GM23338 (cell line): ENCODE data around the gene CCDC60. TPM values are rescaled to one million over a fixed set of nuclear protein-coding genes. Genes with fewer than 3 reads are reported as not detected.

Experiments used
- ATAC-seq: fragments of 200-7000 bp; cut with Tn5 transposase; 3 replicates; pipeline ENCODE4 v1.9.1; 2020
- DNase-seq: peaks from one replicate; pipeline ENCODE4 v3.0.0-alpha.2; 2015; ENCODE audit warnings: low spot score
- H2AFZ ChIP-seq: fragments of 200-600 bp; sonication (generic); 2 replicates; pipeline ENCODE4 v1.8.0; 2016; ENCODE audit warnings: antibody characterized with exemption, mild to moderate bottlenecking, moderate library complexity
- H3F3A ChIP-seq: fragments of 200-600 bp; sonication (generic); replicated peaks from 2 replicates; pipeline ENCODE4 v1.8.0; 2017; ENCODE audit warnings: antibody characterized with exemption, mixed run types, low read depth
- H3K27ac ChIP-seq: fragments of 200-600 bp; sonication (generic); 2 replicates; pipeline ENCODE4 v1.6.1; 2016; ENCODE audit warnings: low read depth
- H3K27me3 ChIP-seq: fragments of 200-600 bp; sonication (generic); 2 replicates; pipeline ENCODE4 v1.8.0; 2016; ENCODE audit warnings: mild to moderate bottlenecking, mixed run types, moderate library complexity; ENCODE audit not compliant: insufficient read depth
- H3K36me3 ChIP-seq: fragments of 200-600 bp; sonication (generic); 2 replicates; pipeline ENCODE4 v1.8.0; 2016; ENCODE audit warnings: mild to moderate bottlenecking; ENCODE audit not compliant: insufficient read depth
- H3K4me1 ChIP-seq: fragments of 200-600 bp; sonication (generic); 2 replicates; pipeline ENCODE4 v1.8.0; 2016; ENCODE audit warnings: mild to moderate bottlenecking, moderate library complexity; ENCODE audit not compliant: insufficient read depth
- H3K4me2 ChIP-seq: fragments of 200-600 bp; sonication (generic); 2 replicates; pipeline ENCODE4 v1.7.1; 2017; ENCODE audit warnings: mixed run types
- H3K4me3 ChIP-seq: fragments of 200-600 bp; sonication (generic); 2 replicates; pipeline ENCODE4 v1.6.1; 2016; ENCODE audit warnings: mixed run types
- H3K79me2 ChIP-seq: fragments of 200-600 bp; sonication (generic); replicated peaks from 2 replicates; pipeline ENCODE4 v1.8.0; 2017; ENCODE audit warnings: mild to moderate bottlenecking; ENCODE audit not compliant: insufficient read depth
- H3K9me2 ChIP-seq: fragments of 200-600 bp; sonication (generic); 2 replicates; pipeline ENCODE4 v1.8.0; 2017; ENCODE audit not compliant: insufficient read depth
- H4K20me1 ChIP-seq: fragments of 200-600 bp; sonication (generic); replicated peaks from 2 replicates; pipeline ENCODE4 v1.8.0; 2017; ENCODE audit warnings: mild to moderate bottlenecking; ENCODE audit not compliant: insufficient read depth
- H3K27ac Mint-ChIP-seq: 2 replicates; pipeline ENCODE4 v1.8.0; 2020; ENCODE audit warnings: inconsistent platforms, mild to moderate bottlenecking, moderate library complexity, mixed read lengths
- H3K27me3 Mint-ChIP-seq: 3 replicates; pipeline ENCODE4 v1.8.0; 2022; ENCODE audit warnings: low read depth, mild to moderate bottlenecking, moderate library complexity, mixed read lengths, inconsistent platforms; ENCODE audit not compliant: insufficient read depth, poor library complexity
- H3K36me3 Mint-ChIP-seq: 3 replicates; pipeline ENCODE4 v1.8.0; 2021; ENCODE audit warnings: low read depth, mild to moderate bottlenecking, inconsistent platforms, moderate library complexity, mixed read lengths
- H3K4me1 Mint-ChIP-seq: 3 replicates; pipeline ENCODE4 v1.8.0; 2020; ENCODE audit warnings: mild to moderate bottlenecking, inconsistent platforms, mixed read lengths
- H3K4me3 Mint-ChIP-seq: 3 replicates; pipeline ENCODE4 v1.8.0; 2021; ENCODE audit warnings: moderate library complexity, mild to moderate bottlenecking, inconsistent platforms, mixed read lengths
- H3K9me3 Mint-ChIP-seq: 3 replicates; pipeline ENCODE4 v1.8.0; 2020; ENCODE audit warnings: moderate library complexity, mild to moderate bottlenecking, inconsistent platforms, mixed read lengths
- CREB1 ChIP-seq: fragments of 250-450 bp; sonication (Bioruptor Pico); IDR thresholded peaks from 2 replicates; pipeline ENCODE4 v1.5.0; 2020; ENCODE audit warnings: low read depth, mild to moderate bottlenecking, moderate library complexity
- CTCF ChIP-seq, 2 experiments: fragments of 200-600 bp in 1 of 2; sonication (generic) in 1 of 2; conservative IDR thresholded peaks; 2 replicates each; pipeline versions ENCODE4 v1.5.1 to v1.6.1; 2016 to 2017; ENCODE audit warnings: antibody characterized with exemption in 2 of 2, low read depth in 2 of 2, mild to moderate bottlenecking in 2 of 2, moderate library complexity in 1 of 2
- ETS1 ChIP-seq: IDR thresholded peaks from 2 replicates; pipeline ENCODE4 v1.6.1; 2016; ENCODE audit warnings: antibody characterized with exemption
- EZH2 ChIP-seq: fragments of 200-600 bp; sonication (generic); IDR thresholded peaks from one replicate; pipeline ENCODE4 v1.8.0; 2017; ENCODE audit warnings: antibody characterized with exemption, mild to moderate bottlenecking, low read depth; ENCODE audit not compliant: unreplicated experiment
- EZH2phosphoT487 ChIP-seq: fragments of 200-600 bp; sonication (generic); IDR thresholded peaks from one replicate; pipeline ENCODE4 v1.8.1; 2018; ENCODE audit warnings: antibody characterized with exemption; ENCODE audit not compliant: unreplicated experiment
- NANOG ChIP-seq: IDR thresholded peaks from 2 replicates; pipeline ENCODE4 v1.6.1; 2016; ENCODE audit warnings: antibody characterized with exemption, borderline replicate concordance
- ZNF114 ChIP-seq: fragments of 250-450 bp; sonication (Bioruptor Pico); IDR thresholded peaks from 2 replicates; pipeline ENCODE4 v1.5.0; 2020; ENCODE audit warnings: mild to moderate bottlenecking, moderate library complexity
- ZNF462 ChIP-seq: fragments of 250-450 bp; sonication (Bioruptor Pico); IDR thresholded peaks from 2 replicates; pipeline ENCODE4 v1.5.0; 2020; ENCODE audit warnings: mild to moderate bottlenecking, moderate library complexity
- polyA plus RNA-seq: library from polyadenylated mRNA; unstranded; fragments of >200 nt; fragmentation: Nextera tagmentation; extraction: Ambion mirVana; gene quantifications from 2 replicates; pipeline ENCODE4 v1.2.1, GENCODE V29; 2016
- total RNA-seq: library from RNA; depleted of rRNA; stranded (reverse); fragments of >200 nt; shearing (Covaris generic); gene quantifications from 2 replicates; pipeline ENCODE4 v1.2.3, GENCODE V29; 2014

Gene CCDC60
- total and polyA plus RNA-seq, 2 experiments from 2014 or later: 0.53 TPM; not detected in 1

GRCh38 chr12:119412306-119412705, 77.8 kb downstream of the CCDC60 start (continued):
- TF ChIP-seq ZNF462 (CRISPR knock-in tag) (no peak), EZH2phosphoT487 (no peak), EZH2 (no peak), ETS1 (no peak)

- peak overlapping the region; percentile 42; the same call in 1 of the 2 replicates for H3K4me2 ChIP-seq
Observed at GRCh38 chr12:119412811-119413794, 78.6 kb downstream of the CCDC60 start.

More at GRCh38 chr12:119412811-119413794, 78.6 kb downstream of the CCDC60 start:
- Mint-ChIP-seq H3K36me3 (no peaks in the 10 kb centered on the region), H3K27me3 (peaks cover 8% of the 10 kb centered on the region), H3K27ac (no peak overlapping the region), H3K4me1 (peaks cover 21% of the 10 kb centered on the region), H3K9me3 (no peaks in the 10 kb centered on the region; the same call in 2 of the 3 replicates), H3K4me3 (no peak overlapping the region)
- ATAC-seq: peak; percentile 81
- no peak overlapping the region for H3K4me3 ChIP-seq
- H3K36me3 ChIP-seq: no peaks in the 10 kb centered on the region
- TF ChIP-seq ZNF114 (no peak), CREB1 (CRISPR knock-in tag) (no peak), NANOG (no peak), CTCF (conservative IDR thresholded peaks at IDR 0.05; ENCODE audit: low read depth in 2 of 2) (peak; percentile 89 to 96)
- no peaks in the 10 kb centered on the region for H3K79me2 ChIP-seq
- H2AFZ ChIP-seq: no peak overlapping the region
- H3K4me1 ChIP-seq: peaks cover 17% of the 10 kb centered on the region
- H3K27ac ChIP-seq: no peak overlapping the region
- H3K27me3 ChIP-seq: no peaks in the 10 kb centered on the region
- no peaks in the 10 kb centered on the region for H3K9me2 ChIP-seq
- no peaks in the 10 kb centered on the region for H4K20me1 ChIP-seq
- H3F3A ChIP-seq: no peaks in the 10 kb centered on the region
- DNase-seq: peak; percentile 91
